ENCODE measurements around the gene KRTAP2-2. TPM values are rescaled to one million over a fixed set of nuclear protein-coding genes. Genes with fewer than 3 reads are reported as not detected.
"Not testable (repeated sequence)": the region's sequence is repeated elsewhere in the genome, so short reads cannot be mapped to it uniquely, and the experiment has no call there.

KRTAP2-2 gene
- polyA plus RNA-seq, 12 donors = not detected

GRCh38 chr17:41065016-41065689 is 10.1 kb upstream of the KRTAP2-2 start:
- not testable (repeated sequence) for DNase-seq

- DNase-seq = no peak
Observed at GRCh38 chr17:41064301-41064700, 9.3 kb upstream of the KRTAP2-2 start.

GRCh38 chr17:41063449-41063848 is 8.4 kb upstream of the KRTAP2-2 start:
- DNase-seq = no peak

GRCh38 chr17:41061964-41062363 is 6.9 kb upstream of the KRTAP2-2 start:
- DNase-seq = no peak

DNA sequence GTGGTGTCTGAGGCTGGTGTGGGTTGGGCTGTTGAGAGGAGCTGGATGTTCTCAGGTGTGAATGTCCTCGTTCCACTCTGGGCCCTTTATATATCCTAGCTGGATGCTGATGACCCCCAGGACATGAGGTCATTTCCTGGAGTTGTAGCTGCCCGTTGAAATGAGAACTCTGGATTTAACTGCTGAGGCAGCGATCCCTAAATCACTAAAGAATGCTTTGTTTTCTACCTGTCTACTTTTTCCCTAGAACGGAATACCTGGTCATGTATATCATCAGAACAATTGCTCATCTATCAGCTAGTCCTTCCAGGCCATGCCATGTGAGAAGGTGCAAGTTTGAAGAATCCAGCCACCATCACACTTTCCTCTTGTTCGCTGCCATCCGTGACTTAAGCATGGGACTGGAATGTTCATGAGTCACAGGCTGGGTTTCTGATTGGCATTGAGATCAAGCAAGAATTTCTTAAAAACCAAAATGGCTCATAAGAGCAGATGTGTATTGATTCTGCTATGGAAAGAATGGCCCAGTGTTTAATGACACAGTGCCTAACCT is 5.1 kb upstream of the KRTAP2-2 start, which contains the start of gene KRTAP2-3:
Gene KRTAP2-3, minus strand, starts transcription at position 63 of the 553 bp plus-strand sequence. CDS start 64 bp downstream, outside the sequence.
- DNase-seq = no peak

DNA sequence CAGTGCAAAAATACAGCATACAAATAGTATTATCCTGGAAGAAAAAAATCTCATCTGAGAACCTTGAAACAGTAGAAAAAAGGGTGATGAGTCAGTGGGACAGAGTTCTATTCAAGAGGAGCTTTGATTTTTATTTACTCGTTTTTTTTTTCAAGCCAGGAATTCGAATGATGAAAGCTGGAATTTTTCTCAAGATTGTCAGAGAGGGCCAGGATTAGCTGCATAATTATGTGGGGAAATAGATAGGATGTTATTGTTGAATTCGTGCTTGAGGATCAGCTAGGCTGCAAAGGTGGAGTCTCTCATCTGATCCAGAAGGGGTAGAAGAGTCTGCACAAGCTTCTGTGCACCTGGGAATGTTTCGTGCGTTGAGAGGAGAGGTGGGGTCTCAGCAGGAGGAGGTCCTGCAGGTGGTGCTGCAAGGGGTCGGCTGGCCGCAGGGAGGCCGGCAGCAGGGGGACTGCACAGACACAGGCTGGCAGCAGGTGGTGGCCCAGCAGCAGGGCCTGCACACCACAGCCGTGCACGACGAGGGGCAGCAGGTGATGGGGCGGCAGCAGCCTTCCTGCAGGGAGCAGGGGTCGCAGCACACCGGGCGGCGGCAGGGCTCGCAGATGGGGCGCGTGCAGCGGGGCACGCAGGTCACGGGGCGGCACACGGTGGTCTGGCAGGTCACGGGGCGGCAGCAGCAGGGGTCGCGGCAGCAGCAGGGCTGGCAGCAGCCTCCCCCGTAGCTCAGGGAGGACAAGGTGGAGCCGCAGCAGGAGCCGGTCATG is 4.4 kb upstream of the KRTAP2-2 start:
- DNase-seq = not testable (repeated sequence)

DNA sequence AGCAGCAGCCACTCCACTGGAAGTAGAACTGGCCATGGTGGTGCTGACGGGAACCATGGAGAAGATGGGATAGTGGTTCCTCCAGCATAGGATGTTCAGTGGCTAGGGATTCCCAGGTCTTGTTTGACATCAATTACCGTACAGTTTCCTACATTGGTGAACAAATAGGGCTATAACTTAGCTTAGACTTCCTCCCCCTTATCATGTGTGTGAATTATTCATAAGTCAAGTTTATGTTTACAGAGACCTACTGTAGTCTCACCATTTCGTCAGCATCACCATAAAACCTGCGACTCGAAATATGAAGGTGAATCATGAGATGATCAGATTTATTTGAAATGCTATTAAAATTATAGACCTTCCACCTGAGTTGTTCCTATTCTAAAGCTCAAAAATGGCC is 3.7 kb upstream of the KRTAP2-2 start:
- no peak for DNase-seq

- DNase-seq = no peak
Observed at GRCh38 chr17:41057547-41057946, 2.5 kb upstream of the KRTAP2-2 start.

DNA sequence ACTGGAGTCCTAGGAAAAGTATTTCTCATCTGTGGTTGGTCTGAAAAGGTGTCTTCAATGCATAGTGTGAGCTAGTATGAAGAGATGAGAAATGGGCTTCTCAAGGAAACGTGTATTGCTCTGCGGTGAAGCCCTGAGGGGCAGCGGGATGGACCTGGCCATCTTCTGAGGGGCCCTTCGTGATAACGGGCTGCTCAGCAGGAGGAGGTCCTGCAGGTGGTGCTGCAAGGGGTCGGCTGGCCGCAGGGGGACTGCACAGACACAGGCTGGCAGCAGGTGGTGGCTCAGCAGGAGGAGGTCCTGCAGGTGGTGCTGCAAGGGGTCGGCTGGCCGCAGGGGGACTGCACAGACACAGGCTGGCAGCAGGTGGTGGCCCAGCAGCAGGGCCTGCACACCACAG is 474 bp downstream of the KRTAP2-2 start:
- DNase-seq = not testable (repeated sequence)

- no peak for DNase-seq
Observed at GRCh38 chr17:41054025-41054424, 1.0 kb downstream of the KRTAP2-2 start.

DNA sequence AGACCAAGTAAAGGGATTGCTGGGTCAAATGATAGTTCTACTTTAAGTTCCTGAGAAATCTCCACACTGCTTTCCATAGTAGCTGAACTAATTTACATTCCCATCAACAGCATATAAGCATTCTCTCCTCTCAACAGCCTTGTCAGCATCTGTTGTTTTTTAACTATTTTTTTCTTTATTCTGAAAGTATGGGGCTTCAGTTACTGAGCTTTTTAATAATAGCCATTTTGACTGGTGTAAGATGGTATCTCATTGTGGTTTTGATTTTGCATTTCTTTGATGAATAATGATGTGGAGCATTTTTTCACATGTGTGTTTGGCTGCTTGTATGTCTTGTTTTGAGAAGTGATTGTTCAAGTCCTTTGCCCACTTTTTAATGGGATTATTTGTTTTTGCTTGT is 2.5 kb downstream of the KRTAP2-2 start:
- no peak for DNase-seq

- DNase-seq = no peak
Observed at GRCh38 chr17:41049110-41049509, 5.9 kb downstream of the KRTAP2-2 start.

GRCh38 chr17:41048441-41048840 is 6.6 kb downstream of the KRTAP2-2 start:
- DNase-seq = no peak

GRCh38 chr17:41046735-41047465 is 8.1 kb downstream of the KRTAP2-2 start, which contains the start of gene KRTAP2-1:
TSS of gene KRTAP2-1 (minus strand) at chr17:41047316. CDS start at chr17:41047267, 49 bp downstream.
- not testable (repeated sequence) for DNase-seq

DNA sequence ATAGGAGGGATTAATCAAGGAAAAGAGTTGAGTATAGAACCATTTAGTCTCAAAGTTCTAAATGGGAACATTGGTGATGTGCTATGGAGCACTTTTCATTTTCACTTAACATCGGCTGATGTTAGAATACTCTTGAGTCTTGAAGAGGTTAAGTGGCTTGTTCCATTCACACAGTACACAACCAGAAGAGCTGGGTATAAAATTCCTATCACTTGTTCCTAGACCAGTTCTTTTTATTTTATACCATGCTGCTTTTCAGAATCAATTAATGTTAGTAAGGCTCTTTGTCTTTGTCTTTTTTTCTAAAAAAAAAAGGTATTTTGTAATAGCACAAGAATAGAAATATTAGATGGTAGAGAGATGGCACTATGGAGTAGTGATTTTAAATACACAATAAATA is 12.1 kb downstream of the KRTAP2-2 start:
- DNase-seq = no peak

DNA sequence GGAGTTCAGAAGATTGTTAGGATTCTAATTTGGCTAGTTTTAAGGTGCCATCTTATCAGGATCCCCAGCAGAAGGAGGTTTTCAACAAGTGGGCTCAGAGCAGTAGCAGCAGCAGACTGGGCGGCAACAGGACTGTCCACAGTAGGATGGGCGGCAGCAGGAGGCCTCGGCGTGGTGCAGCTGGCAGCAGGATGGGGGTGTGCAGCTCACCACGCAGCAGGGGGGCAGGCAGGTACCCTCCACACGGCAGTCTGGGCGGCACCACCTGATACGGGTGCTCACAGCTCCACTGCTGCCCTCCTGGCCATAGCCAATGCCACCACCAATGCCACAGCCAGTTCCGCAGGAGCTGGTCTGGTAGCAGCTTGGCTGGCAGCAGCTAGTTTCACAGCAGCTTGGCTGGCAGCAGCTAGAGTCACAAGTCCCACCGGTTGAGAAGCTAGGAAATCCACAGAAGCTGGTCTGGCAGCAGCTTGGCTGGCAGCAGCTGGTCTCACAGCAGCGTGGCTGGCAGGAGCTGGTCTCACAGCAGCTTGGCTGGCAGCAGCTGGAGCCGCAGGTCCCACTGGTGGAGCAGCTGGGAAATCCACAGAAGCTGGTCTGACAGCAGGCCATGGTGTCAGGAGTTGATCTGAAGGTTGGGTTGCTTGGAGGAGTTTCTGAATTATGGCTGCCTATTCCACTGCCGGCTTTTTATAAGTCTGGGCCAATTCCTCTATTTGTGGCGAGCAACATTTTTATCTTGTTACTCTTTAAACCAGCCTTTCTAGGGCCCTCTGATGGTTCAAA is 14.1 kb downstream of the KRTAP2-2 start, which contains the start of gene KRTAP1-1:
Gene KRTAP1-1, minus strand, starts transcription at position 668 of the 789 bp plus-strand sequence. Its CDS starts 53 bp downstream, at position 615.
- DNase-seq = peak; percentile 10

DNA sequence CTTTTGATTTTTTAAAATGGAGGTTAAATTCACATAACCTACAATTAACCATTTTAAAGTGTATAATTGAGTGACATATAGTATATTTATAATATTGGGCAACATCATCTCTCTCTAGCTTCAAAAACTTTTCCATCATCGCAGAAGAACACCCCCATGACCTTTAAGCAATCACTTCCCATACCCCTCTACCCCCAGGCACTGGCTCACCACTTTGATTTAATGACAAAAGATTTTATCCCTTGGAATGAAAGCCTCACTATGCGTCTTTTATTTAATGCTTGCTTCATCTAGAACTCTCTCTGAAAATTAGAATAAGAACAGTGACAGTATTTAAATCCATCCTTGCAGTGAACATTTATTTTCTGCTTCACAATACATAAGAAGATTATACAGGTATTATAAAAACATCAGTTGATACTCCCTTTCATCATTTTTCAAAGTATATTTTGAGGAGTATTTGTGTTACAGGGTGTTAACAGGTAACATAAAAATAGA is 17.1 kb downstream of the KRTAP2-2 start:
- DNase-seq = no peak

GRCh38 chr17:41034346-41034935 is 20.6 kb downstream of the KRTAP2-2 start, which contains the start of gene KRTAP1-3:
TSS of gene KRTAP1-3 (minus strand) at chr17:41034874. CDS start at chr17:41034821, 53 bp downstream.
- DNase-seq = not testable (repeated sequence)

- DNase-seq = no peak
Observed at GRCh38 chr17:41029633-41030245, 25.3 kb downstream of the KRTAP2-2 start, which contains the start of gene KRTAP1-4. TSS of gene KRTAP1-4 (minus strand) at chr17:41030195. CDS start at chr17:41030078, 117 bp downstream.
